NB4 (cell line): ENCODE data around the gene MRPL51.
"Not testable (repeated sequence)": the region's sequence is repeated elsewhere in the genome, so short reads cannot be mapped to it uniquely, and the experiment has no call there.

Source experiments
- DNase-seq: peaks from one replicate; pipeline ENCODE4 v3.0.0; 2010; ENCODE audit warnings: low read depth
- H3K4me3 ChIP-seq: one replicate; pipeline ENCODE4 v1.5.1; 2011; ENCODE audit warnings: mild to moderate bottlenecking, low read depth, low read length, moderate library complexity
- MAX ChIP-seq: IDR thresholded peaks from 2 replicates; pipeline ENCODE4 v1.6.1; 2011; ENCODE audit warnings: low read depth, low read length
- MYC ChIP-seq: IDR thresholded peaks from 2 replicates; pipeline ENCODE4 v1.6.1; 2011; ENCODE audit warnings: low read depth, low read length
- POLR2A ChIP-seq: IDR thresholded peaks from 2 replicates; pipeline ENCODE4 v1.6.1; 2011; ENCODE audit warnings: mild to moderate bottlenecking; ENCODE audit not compliant: insufficient read length; ENCODE audit errors: extremely low read depth
- TF ChIP-seq, protein P1 (sequence below): IDR thresholded peaks from one replicate; pipeline ENCODE4 v1.5.1; 2012; ENCODE audit warnings: low read depth, low read length

Gene MRPL51

DNA sequence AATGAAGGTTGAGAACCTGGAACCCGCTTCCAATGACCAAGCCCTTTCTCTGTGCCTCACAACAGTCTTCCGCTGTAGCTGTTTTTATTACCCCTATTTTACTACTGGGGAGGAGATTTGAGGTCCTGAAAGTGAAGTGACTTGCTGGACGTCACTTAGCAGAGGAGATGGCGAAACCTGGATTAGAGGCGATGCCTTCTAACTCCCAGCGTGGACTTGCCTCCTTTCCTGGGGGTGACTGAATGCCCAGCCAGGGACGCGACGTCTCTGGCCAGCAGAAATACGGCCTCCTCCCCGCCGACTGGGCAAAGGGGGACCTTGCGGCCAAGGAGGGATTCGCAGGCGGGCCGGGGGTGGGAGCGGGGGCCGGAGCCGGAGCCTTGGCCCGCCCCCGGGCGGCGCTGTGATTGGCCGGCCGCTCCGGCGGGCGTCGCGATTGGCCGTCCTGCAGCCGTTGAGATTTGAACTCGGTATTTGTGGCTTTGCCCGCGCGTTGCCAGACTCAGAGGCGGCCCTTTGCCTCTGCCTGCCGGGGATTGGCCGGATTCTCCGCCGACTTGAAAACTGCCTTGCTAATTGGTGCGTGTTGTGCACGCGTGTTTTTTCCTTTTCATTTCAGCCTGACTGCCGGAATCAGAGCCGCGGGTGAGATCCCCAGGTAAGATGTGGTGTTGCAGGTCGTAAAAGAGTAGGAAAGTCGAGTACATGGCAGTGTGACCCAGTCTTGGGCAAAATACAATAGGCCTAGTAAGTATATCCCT lies 615 bp upstream of the MRPL51 start, which contains the start of gene NCAPD2:
Gene NCAPD2, plus strand, starts transcription at position 606 of the 761 bp plus-strand sequence. CDS start 997 bp downstream, outside the sequence.
- TF ChIP-seq, protein P1, sequence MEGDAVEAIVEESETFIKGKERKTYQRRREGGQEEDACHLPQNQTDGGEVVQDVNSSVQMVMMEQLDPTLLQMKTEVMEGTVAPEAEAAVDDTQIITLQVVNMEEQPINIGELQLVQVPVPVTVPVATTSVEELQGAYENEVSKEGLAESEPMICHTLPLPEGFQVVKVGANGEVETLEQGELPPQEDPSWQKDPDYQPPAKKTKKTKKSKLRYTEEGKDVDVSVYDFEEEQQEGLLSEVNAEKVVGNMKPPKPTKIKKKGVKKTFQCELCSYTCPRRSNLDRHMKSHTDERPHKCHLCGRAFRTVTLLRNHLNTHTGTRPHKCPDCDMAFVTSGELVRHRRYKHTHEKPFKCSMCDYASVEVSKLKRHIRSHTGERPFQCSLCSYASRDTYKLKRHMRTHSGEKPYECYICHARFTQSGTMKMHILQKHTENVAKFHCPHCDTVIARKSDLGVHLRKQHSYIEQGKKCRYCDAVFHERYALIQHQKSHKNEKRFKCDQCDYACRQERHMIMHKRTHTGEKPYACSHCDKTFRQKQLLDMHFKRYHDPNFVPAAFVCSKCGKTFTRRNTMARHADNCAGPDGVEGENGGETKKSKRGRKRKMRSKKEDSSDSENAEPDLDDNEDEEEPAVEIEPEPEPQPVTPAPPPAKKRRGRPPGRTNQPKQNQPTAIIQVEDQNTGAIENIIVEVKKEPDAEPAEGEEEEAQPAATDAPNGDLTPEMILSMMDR, result no peak
- TF ChIP-seq POLR2A (peak; percentile 46), MYC (peak; percentile 73), MAX (peak; percentile 83)
- peak within 1 kb of the TSS; percentile 95 for H3K4me3 ChIP-seq
- DNase-seq, result peak; percentile 97

GRCh38 chr12:6490673-6491072 lies 2.4 kb downstream of the MRPL51 start:
- DNase-seq, H3K4me3 ChIP-seq: not testable (repeated sequence)

- DNase-seq, result no peak
- TF ChIP-seq POLR2A (no peak), MAX (no peak), MYC (no peak)
- TF ChIP-seq, protein P1, result no peak
Measured at GRCh38 chr12:6489449-6489848, 3.6 kb downstream of the MRPL51 start.

GRCh38 chr12:6488240-6488639 lies 4.8 kb downstream of the MRPL51 start:
- H3K4me3 ChIP-seq, result no peak overlapping the region
- DNase-seq, result no peak
- TF ChIP-seq POLR2A (no peak), MYC (no peak), MAX (no peak)
- TF ChIP-seq, protein P1, result no peak

More at GRCh38 chr12:6489449-6489848, 3.6 kb downstream of the MRPL51 start:
- H3K4me3 ChIP-seq, result no peak overlapping the region

GRCh38 chr12:6478416-6478815 lies 14.6 kb downstream of the MRPL51 start:
- DNase-seq, result no peak
- TF ChIP-seq, protein P1, result no peak
- no peak for TF ChIP-seq MAX
- no peak for TF ChIP-seq MYC
- no peak for TF ChIP-seq POLR2A
- no peak overlapping the region for H3K4me3 ChIP-seq

GRCh38 chr12:6477601-6478377 lies 15.3 kb downstream of the MRPL51 start:
- H3K4me3 ChIP-seq, result not testable (repeated sequence)

More at GRCh38 chr12:6477601-6478377, 15.3 kb downstream of the MRPL51 start:
- not testable (repeated sequence) for DNase-seq
